Endothelial cell of umbilical vein (primary cell): ENCODE results near the gene UFSP1. TPM values are rescaled to one million over a fixed set of nuclear protein-coding genes. Genes with fewer than 3 reads are reported as not detected.

Source experiments
- BruUV-seq: library from RNA; stranded (reverse); fragments of 400-500 nt; replicated peaks from 2 replicates; lab custom pipeline; 2021; lab: Mats Ljungman, UMichigan
- CTCF ChIA-PET: fragments of 300-600, 350-600 bp; sonication (Branson Sonifier 250); formaldehyde crosslinking; loops from one replicate; lab custom pipeline; 2021; ENCODE audit warnings: antibody characterized with exemption, inconsistent platforms; lab: Charles Lee
- POLR2A ChIA-PET: fragments of 300-600, 350-600 bp; sonication (Branson Sonifier 250); formaldehyde crosslinking; loops from one replicate; lab custom pipeline; 2021; ENCODE audit warnings: antibody characterized with exemption, inconsistent platforms; lab: Charles Lee
- DNase-seq: peaks from one replicate; pipeline ENCODE4 v3.0.0-alpha.2; 2011; ENCODE audit warnings: low read depth, low spot score
- FAIRE-seq: peaks from 2 replicates; lab custom pipeline; 2011; peaks lifted over from hg19 to GRCh38; lab: Jason Lieb, UNC
- H2AFZ ChIP-seq: 2 replicates; pipeline ENCODE4 v1.6.0; 2012; ENCODE audit warnings: low read depth, low read length, control low read depth, inconsistent platforms
- H3K27ac ChIP-seq: 2 replicates; pipeline ENCODE4 v1.5.1; 2011; ENCODE audit warnings: low read depth, mild to moderate bottlenecking, control low read depth, low read length, moderate library complexity; ENCODE audit not compliant: insufficient read depth
- H3K27me3 ChIP-seq, 2 experiments: 2 replicates each; pipeline versions ENCODE4 v1.6.0 to v1.6.1; 2011; ENCODE audit warnings: low read length in 2 of 2, mixed read lengths in 1 of 2; ENCODE audit not compliant: control insufficient read depth in 2 of 2, insufficient read depth in 2 of 2
- H3K36me3 ChIP-seq, 2 experiments: 2 replicates in 1 of 2; 3 replicates in 1 of 2; pipeline ENCODE4 v1.5.1; 2011; ENCODE audit warnings: low read length in 2 of 2, mild to moderate bottlenecking in 1 of 2, moderate library complexity in 1 of 2; ENCODE audit not compliant: control insufficient read depth in 2 of 2, insufficient read depth in 2 of 2; ENCODE audit errors: extremely low read depth in 1 of 2
- H3K4me1 ChIP-seq: 3 replicates; pipeline ENCODE4 v1.5.1; 2011; ENCODE audit warnings: mild to moderate bottlenecking, low read length; ENCODE audit not compliant: control insufficient read depth, insufficient read depth; ENCODE audit errors: extremely low read depth
- H3K4me2 ChIP-seq: 2 replicates; pipeline ENCODE4 v1.6.1; 2011; ENCODE audit warnings: low read length, control low read depth, mixed read lengths; ENCODE audit not compliant: insufficient read depth
- H3K4me3 ChIP-seq, 3 experiments: fragments of 200-600 bp in 1 of 3; sonication (generic), shearing (Covaris generic) in 1 of 3; replicated peaks in 1 of 3; 2 replicates each; pipeline ENCODE4 v1.5.1; 2011 to 2016; ENCODE audit warnings: control low read depth in 3 of 3, low read length in 3 of 3, mild to moderate bottlenecking in 2 of 3, inconsistent platforms in 1 of 3, low read depth in 1 of 3, moderate library complexity in 1 of 3; ENCODE audit not compliant: insufficient read depth in 1 of 3
- H3K79me2 ChIP-seq: 2 replicates; pipeline ENCODE4 v1.6.0; 2012; ENCODE audit warnings: low read length, inconsistent platforms; ENCODE audit not compliant: control insufficient read depth, insufficient read depth
- H3K9ac ChIP-seq: replicated peaks from 2 replicates; pipeline ENCODE3; 2011; ENCODE audit warnings: low read length, control low read depth; ENCODE audit not compliant: insufficient read depth; ENCODE audit errors: extremely low read depth
- H3K9me1 ChIP-seq: replicated peaks from 3 replicates; pipeline ENCODE4 v1.6.0; 2011; ENCODE audit warnings: mild to moderate bottlenecking, low read length; ENCODE audit not compliant: control insufficient read depth, insufficient read depth; ENCODE audit errors: extremely low read depth
- H3K9me3 ChIP-seq: replicated peaks from 2 replicates; pipeline ENCODE4 v1.5.1; 2012; ENCODE audit warnings: low read length, inconsistent platforms; ENCODE audit not compliant: control insufficient read depth, insufficient read depth
- H4K20me1 ChIP-seq: replicated peaks from 2 replicates; pipeline ENCODE3; 2011; ENCODE audit warnings: mild to moderate bottlenecking, low read length; ENCODE audit not compliant: control insufficient read depth, insufficient read depth; ENCODE audit errors: extremely low read depth
- CTCF ChIP-seq, 2 donors: IDR thresholded peaks; 1 replicate in 1 of 2; 2 replicates in 1 of 2; pipeline ENCODE4 v1.5.1; 2011; ENCODE audit warnings: low read length in 2 of 2, mild to moderate bottlenecking in 2 of 2, moderate library complexity in 2 of 2, control low read depth in 1 of 2, inconsistent platforms in 1 of 2, low read depth in 1 of 2; ENCODE audit not compliant: insufficient read depth in 1 of 2; ENCODE audit errors: extremely low read depth in 1 of 2
- EZH2 ChIP-seq: IDR thresholded peaks from 2 replicates; pipeline ENCODE4 v1.6.1; 2012; ENCODE audit warnings: borderline replicate concordance, low read depth, mild to moderate bottlenecking, moderate library complexity, low read length, inconsistent platforms; ENCODE audit not compliant: severe bottlenecking
- dilution Hi-C: fragments of 300-500 bp; cut with MboI; formaldehyde crosslinking; loops from one replicate; pipeline ENCODE4 v1.15.0; 2019; ENCODE audit warnings: low sequenced_read_pairs; ENCODE audit not compliant: extremely low pct_ligation_motif_present
- intact Hi-C: fragments of 100-400 bp; cut with micrococcal nuclease; formaldehyde crosslinking; loops from one replicate; pipeline ENCODE4 v1.10.0; 2022
- polyA plus RNA-seq, 4 experiments: library from polyadenylated mRNA; depleted of rRNA in 3 of 4; stranded (reverse) in 3 of 4; unstranded in 1 of 4; fragments of >200 nt; gene quantifications; 2 replicates each; pipeline versions ENCODE4 v1.2.1 to v1.2.3, GENCODE V29; 2011 to 2012; ENCODE audit warnings: missing spikeins in 1 of 4
- total RNA-seq: library from RNA; stranded (reverse); gene quantifications from 2 replicates; pipeline ENCODE4 v1.2.3, GENCODE V29; 2021

UFSP1 gene
- total and polyA plus RNA-seq, 2 donors (not counting 3 experiments of a cell fraction or from before 2014, with no cell fraction given): 0.84 to 0.93 TPM

GRCh38 chr7:100890653-100891567 lies 1.4 kb upstream of the UFSP1 start:
- H3K27me3 ChIP-seq: peaks cover under 1 to 9% of the 10 kb centered on the region in 2 experiments
- FAIRE-seq (peak; percentile 65), DNase-seq (no peak)
- H3K27ac ChIP-seq: no peak overlapping the region
- H3K4me3 ChIP-seq: peak overlapping the region in 2 of 3 experiments; percentile 8 to 37
- H3K79me2 ChIP-seq: peaks cover 15% of the 10 kb centered on the region
- H3K9ac ChIP-seq: no peak overlapping the region
- peaks cover 9 to 19% of the 10 kb centered on the region in 2 experiments for H3K36me3 ChIP-seq
- ChIA-PET POLR2A (interaction anchor here (1.3 to 4.2 kb wide), 2 partner anchors 15 to 96 kb away, joined by 3 to 27 read pairs; partner anchors contain the start of gene SRRT), CTCF (interaction anchor here (0.6 to 1.4 kb wide), 8 partner anchors 20 to 401 kb away, joined by 3 to 13 read pairs (median 5); partner anchors contain the start of gene POP7)
- H3K4me1 ChIP-seq: peaks cover 45% of the 10 kb centered on the region
- H3K9me1 ChIP-seq: no peaks in the 10 kb centered on the region
- peak overlapping the region; percentile 80 for H2AFZ ChIP-seq
- TF ChIP-seq CTCF (IDR thresholded peaks at IDR 0.05; ENCODE audit: extremely low read depth in 1 of 2, insufficient read depth in 1 of 2, low read depth in 1 of 2, low read length in 2 of 2) (no peak), EZH2 (peak; percentile 33)
- no peaks in the 10 kb centered on the region for H3K9me3 ChIP-seq
- no peaks in the 10 kb centered on the region for H4K20me1 ChIP-seq
- BruUV-seq: no TSS peak
- intact Hi-C loops (loop anchor here (5.0 to 10.0 kb wide), 3 partner anchors 76 to 404 kb away; partner anchors contain the start of genes MUC12 and VGF), dilution Hi-C loops (no loop called here)
- peak overlapping the region; percentile 43 for H3K4me2 ChIP-seq
